ENCODE data around the gene PHETA1. TPM values are rescaled to one million over a fixed set of nuclear protein-coding genes. Genes with fewer than 3 reads are reported as not detected.

The PHETA1 gene
- total and polyA plus RNA-seq, 2 of the 13 experiments (the other 11 are each of a cell fraction or from before 2014, with no cell fraction given): 11.3 to 20.8 TPM

GRCh38 chr12:111368788-111369495 lies at the start of gene PHETA1 (continued):
- TF ChIP-seq ARID5B (CRISPR knock-in tag; IDR thresholded peaks at IDR 0.05) (peak; percentile 31; the same call in 1 of the 2 replicates), CEBPZ (IDR thresholded peaks at IDR 0.05; ENCODE audit: low read length) (no peak), FOXO4 (CRISPR knock-in tag; conservative IDR thresholded peaks at IDR 0.05) (no peak), CENPBD1 (CRISPR knock-in tag; IDR thresholded peaks at IDR 0.05; ENCODE audit: borderline replicate concordance, low read depth) (no peak; the same call in 1 of the 2 replicates), ZNF451 (CRISPR knock-in tag; IDR thresholded peaks at IDR 0.05) (peak; percentile 73; the same call in 1 of the 2 replicates), ARHGAP35 (CRISPR knock-in tag; IDR thresholded peaks at IDR 0.05; ENCODE audit: borderline replicate concordance) (no peak), HOXA5 (CRISPR knock-in tag; IDR thresholded peaks at IDR 0.05) (no peak), ZNF609 (CRISPR knock-in tag; IDR thresholded peaks at IDR 0.05; ENCODE audit: borderline replicate concordance) (no peak), ZNF10 (CRISPR knock-in tag; IDR thresholded peaks at IDR 0.05; ENCODE audit: borderline replicate concordance, low read depth) (no peak), CCDC6 (CRISPR knock-in tag; IDR thresholded peaks at IDR 0.05) (no peak)
